GM19438 (cell line): ENCODE measurements around the gene TPGS1.

Experiments used
- ATAC-seq: cut with Tn5 transposase; IDR thresholded peaks from one replicate; pipeline ENCODE4 v1.9.1; 2021; ENCODE audit warnings: low read depth; ENCODE audit not compliant: unreplicated experiment

Gene TPGS1

GRCh38 chr19:517721-518597 is 10.7 kb downstream of the TPGS1 start:
- ATAC-seq = no peak

- ATAC-seq = no peak
Measured at GRCh38 chr19:518598-519231, 11.4 kb downstream of the TPGS1 start.

GRCh38 chr19:519449-519865 is 12.2 kb downstream of the TPGS1 start:
- ATAC-seq = no peak

- no peak for ATAC-seq
Measured at GRCh38 chr19:522726-523125, 15.4 kb downstream of the TPGS1 start.

GRCh38 chr19:524062-524674 is 16.9 kb downstream of the TPGS1 start:
- no peak for ATAC-seq

- ATAC-seq = no peak
Measured at GRCh38 chr19:525029-525428, 17.7 kb downstream of the TPGS1 start.

- no peak for ATAC-seq
Measured at GRCh38 chr19:525857-526419, 18.6 kb downstream of the TPGS1 start.

- no peak for ATAC-seq
Measured at GRCh38 chr19:530134-531008, 23.1 kb downstream of the TPGS1 start.

- peak; percentile 58 for ATAC-seq
Measured at GRCh38 chr19:531009-531752, 23.9 kb downstream of the TPGS1 start.

- ATAC-seq = peak; percentile 23
Measured at GRCh38 chr19:531753-532560, 24.7 kb downstream of the TPGS1 start, which contains the start of gene CDC34. TSS of gene CDC34 (plus strand) at chr19:531760. CDS start at chr19:531932, 172 bp downstream.

GRCh38 chr19:532561-533363 is 25.5 kb downstream of the TPGS1 start:
- ATAC-seq = no peak

- no peak for ATAC-seq
Measured at GRCh38 chr19:533364-534058, 26.2 kb downstream of the TPGS1 start.

- no peak for ATAC-seq
Measured at GRCh38 chr19:534088-534487, 26.8 kb downstream of the TPGS1 start.

- ATAC-seq = no peak
Measured at GRCh38 chr19:535017-535835, 27.9 kb downstream of the TPGS1 start.

GRCh38 chr19:536031-536880 is 29.0 kb downstream of the TPGS1 start:
- ATAC-seq = no peak
